Fibroblast of pulmonary artery (primary cell): ENCODE measurements around the gene EIF1AX.
"Not testable (repeated sequence)": the region's sequence is repeated elsewhere in the genome, so short reads cannot be mapped to it uniquely, and the experiment has no call there.

Experiments used
- DNase-seq: peaks from one replicate; pipeline ENCODE4 v3.0.0-alpha.2; 2010; ENCODE audit warnings: low read depth
- H3K4me3 ChIP-seq: replicated peaks from 2 replicates; pipeline ENCODE4 v1.5.1; 2011; ENCODE audit warnings: low read depth, mild to moderate bottlenecking, control low read depth, low read length, moderate library complexity
- TF ChIP-seq, protein P1 (sequence below): IDR thresholded peaks from 2 replicates; pipeline ENCODE4 v1.5.1; 2011; ENCODE audit warnings: mild to moderate bottlenecking, control low read depth, low read length, inconsistent platforms; ENCODE audit errors: missing control alignments

EIF1AX gene

DNA sequence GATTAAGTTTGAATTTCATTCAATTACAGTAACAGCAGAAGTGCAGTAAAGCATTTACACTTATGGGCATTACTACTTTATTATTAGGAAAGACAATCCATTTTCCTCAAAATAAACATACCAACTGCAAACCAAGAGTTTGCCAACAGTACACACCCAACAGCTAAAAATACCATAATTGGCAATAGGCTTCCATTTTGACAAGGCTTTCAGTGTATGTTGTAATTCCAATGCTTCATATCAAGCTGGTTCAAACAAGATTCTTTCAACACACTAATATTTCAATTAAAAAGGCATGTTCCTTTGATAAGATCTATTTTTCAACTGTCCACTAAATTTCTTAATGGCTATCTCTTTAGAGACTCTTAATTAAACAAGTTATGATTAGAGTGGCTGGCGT lies 12.1 kb downstream of the EIF1AX start:
- TF ChIP-seq, protein P1, sequence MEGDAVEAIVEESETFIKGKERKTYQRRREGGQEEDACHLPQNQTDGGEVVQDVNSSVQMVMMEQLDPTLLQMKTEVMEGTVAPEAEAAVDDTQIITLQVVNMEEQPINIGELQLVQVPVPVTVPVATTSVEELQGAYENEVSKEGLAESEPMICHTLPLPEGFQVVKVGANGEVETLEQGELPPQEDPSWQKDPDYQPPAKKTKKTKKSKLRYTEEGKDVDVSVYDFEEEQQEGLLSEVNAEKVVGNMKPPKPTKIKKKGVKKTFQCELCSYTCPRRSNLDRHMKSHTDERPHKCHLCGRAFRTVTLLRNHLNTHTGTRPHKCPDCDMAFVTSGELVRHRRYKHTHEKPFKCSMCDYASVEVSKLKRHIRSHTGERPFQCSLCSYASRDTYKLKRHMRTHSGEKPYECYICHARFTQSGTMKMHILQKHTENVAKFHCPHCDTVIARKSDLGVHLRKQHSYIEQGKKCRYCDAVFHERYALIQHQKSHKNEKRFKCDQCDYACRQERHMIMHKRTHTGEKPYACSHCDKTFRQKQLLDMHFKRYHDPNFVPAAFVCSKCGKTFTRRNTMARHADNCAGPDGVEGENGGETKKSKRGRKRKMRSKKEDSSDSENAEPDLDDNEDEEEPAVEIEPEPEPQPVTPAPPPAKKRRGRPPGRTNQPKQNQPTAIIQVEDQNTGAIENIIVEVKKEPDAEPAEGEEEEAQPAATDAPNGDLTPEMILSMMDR, result no peak
- H3K4me3 ChIP-seq, result no peak overlapping the region
- no peak for DNase-seq

GRCh38 chrX:20128670-20129069 lies 13.0 kb downstream of the EIF1AX start:
- DNase-seq, result no peak
- TF ChIP-seq, protein P1, result no peak
- H3K4me3 ChIP-seq, result no peak overlapping the region

DNA sequence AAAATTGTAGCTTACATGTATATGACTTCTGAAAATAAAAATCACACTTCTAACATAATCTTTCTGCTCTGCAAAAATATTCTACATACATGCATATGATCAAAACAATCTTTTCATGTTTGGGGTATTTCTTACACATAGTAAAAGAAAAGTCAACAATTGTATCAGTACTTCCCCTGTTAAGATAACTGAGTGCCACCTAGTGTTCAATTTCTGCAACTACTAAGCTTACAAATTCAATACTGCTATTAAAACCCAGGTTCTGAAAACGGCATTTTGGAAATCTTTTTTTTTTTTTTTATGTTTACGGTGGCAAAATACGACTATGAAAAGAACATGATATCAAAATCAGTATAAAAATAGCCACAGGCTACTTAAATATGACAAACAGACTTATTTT lies 14.2 kb downstream of the EIF1AX start:
- TF ChIP-seq, protein P1, result peak; percentile 19
- H3K4me3 ChIP-seq, DNase-seq: not testable (repeated sequence)

- DNase-seq, H3K4me3 ChIP-seq: not testable (repeated sequence)
Measured at GRCh38 chrX:20126833-20127232, 14.8 kb downstream of the EIF1AX start.

GRCh38 chrX:20124964-20125363 lies 16.7 kb downstream of the EIF1AX start:
- no peak overlapping the region for H3K4me3 ChIP-seq
- no peak for DNase-seq
- TF ChIP-seq, protein P1, result no peak

- no peak for DNase-seq
- TF ChIP-seq, protein P1, result no peak
- H3K4me3 ChIP-seq, result no peak overlapping the region
Measured at GRCh38 chrX:20118065-20118824, 23.4 kb downstream of the EIF1AX start.

DNA sequence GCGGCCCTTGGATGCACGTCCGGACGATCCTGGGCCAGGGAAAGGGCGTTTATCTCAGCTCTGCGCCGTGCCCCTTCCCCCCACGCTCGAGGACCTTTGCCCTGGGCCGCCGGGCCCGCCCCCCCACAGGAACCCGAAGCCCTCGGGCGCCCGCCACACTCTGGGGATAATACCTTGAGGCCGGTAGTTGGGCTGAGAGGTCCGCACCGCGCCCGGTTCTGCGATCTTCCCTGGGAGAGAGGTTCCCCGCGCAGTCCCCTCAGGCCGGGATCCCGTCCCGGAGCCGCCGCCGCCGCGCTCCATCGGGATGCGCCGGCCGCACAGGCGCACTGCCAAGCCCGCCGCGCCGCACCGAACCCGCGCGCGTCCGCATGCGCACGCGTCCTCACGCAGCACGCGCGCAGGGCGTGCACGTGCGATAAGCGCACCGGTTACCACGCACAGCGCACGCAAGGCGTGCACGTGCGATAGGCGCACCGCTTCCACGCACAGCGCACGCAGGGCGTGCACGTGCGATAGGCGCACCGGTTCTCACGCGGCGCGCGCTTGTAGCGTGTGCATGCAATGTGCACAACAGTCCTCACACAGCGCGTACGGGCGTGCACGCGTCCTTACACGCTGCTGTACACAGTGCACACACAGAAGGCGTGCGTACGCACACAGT lies 24.9 kb downstream of the EIF1AX start, which contains the start of gene MAP7D2:
Gene MAP7D2 (minus strand): TSS at position 331 of the 664 bp plus-strand sequence. CDS start 28 bp downstream, at position 303.
- peak within 1 kb of the TSS; percentile 30 for H3K4me3 ChIP-seq
- TF ChIP-seq, protein P1, result no peak
- DNase-seq, result no peak
